Measurements from ENCODE around the gene RBPJ. TPM values are rescaled to one million over a fixed set of nuclear protein-coding genes. Genes with fewer than 3 reads are reported as not detected.

RBPJ gene
- total RNA-seq, 4 donors from 2014 or later, result 67.1 to 80.2 (median 76.5) TPM

DNA sequence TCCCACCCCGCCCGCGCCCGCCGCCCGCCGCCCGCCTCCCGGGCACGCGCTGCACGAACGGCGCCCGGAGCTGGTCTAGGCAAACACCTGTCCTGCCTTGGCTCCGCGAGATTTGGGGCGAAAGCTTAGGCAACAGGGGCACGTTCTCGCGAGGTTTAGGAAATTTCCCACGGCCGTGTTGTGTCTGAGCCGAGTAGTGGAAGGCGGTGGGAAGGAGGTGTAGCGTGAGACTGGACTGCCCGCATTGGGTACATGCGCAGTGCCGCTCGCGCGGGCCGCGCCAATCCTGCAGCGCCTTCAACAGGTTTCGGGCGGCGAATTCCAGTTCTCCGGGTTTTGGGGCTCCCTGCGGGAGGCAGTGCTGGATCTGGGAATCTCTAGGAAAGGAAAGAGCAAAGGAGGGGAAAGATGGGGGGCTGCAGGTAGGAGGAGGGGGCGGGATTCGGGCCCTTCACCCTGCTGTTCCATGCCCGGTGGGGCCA, 1.3 kb upstream of the RBPJ start:
- peaks cover 0 to 14% (median 0%) of the 10 kb centered on the region in 4 donors for H3K9me3 ChIP-seq
- H3K27me3 ChIP-seq, result no peaks in the 10 kb centered on the region
- DNase-seq (ENCODE audit: low spot score in 2 of 2), result peak; percentile 97
- 0 to 2% methylated on average over 26 to 39 of the region's 43 CpGs for WGBS, 2 donors
- TF ChIP-seq EP300 (IDR thresholded peaks at IDR 0.05) (peak; percentile 19 to 83), POLR2A (IDR thresholded peaks at IDR 0.05) (peak; percentile 46 to 83)
- TF ChIP-seq, protein P1, sequence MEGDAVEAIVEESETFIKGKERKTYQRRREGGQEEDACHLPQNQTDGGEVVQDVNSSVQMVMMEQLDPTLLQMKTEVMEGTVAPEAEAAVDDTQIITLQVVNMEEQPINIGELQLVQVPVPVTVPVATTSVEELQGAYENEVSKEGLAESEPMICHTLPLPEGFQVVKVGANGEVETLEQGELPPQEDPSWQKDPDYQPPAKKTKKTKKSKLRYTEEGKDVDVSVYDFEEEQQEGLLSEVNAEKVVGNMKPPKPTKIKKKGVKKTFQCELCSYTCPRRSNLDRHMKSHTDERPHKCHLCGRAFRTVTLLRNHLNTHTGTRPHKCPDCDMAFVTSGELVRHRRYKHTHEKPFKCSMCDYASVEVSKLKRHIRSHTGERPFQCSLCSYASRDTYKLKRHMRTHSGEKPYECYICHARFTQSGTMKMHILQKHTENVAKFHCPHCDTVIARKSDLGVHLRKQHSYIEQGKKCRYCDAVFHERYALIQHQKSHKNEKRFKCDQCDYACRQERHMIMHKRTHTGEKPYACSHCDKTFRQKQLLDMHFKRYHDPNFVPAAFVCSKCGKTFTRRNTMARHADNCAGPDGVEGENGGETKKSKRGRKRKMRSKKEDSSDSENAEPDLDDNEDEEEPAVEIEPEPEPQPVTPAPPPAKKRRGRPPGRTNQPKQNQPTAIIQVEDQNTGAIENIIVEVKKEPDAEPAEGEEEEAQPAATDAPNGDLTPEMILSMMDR (IDR thresholded peaks at IDR 0.05), result peak in 2 of 5 experiments; percentile 23 to 25
- H3K36me3 ChIP-seq, result no peaks in the 10 kb centered on the region
- peaks cover 0 to 32% (median 9%) of the 10 kb centered on the region in 4 donors for H3K4me1 ChIP-seq
- H3K27ac ChIP-seq, result peak overlapping the region; percentile 92 to 99 (median 96)
- peak overlapping the region; percentile 54 to 87 (median 71) for H3K4me3 ChIP-seq

DNA sequence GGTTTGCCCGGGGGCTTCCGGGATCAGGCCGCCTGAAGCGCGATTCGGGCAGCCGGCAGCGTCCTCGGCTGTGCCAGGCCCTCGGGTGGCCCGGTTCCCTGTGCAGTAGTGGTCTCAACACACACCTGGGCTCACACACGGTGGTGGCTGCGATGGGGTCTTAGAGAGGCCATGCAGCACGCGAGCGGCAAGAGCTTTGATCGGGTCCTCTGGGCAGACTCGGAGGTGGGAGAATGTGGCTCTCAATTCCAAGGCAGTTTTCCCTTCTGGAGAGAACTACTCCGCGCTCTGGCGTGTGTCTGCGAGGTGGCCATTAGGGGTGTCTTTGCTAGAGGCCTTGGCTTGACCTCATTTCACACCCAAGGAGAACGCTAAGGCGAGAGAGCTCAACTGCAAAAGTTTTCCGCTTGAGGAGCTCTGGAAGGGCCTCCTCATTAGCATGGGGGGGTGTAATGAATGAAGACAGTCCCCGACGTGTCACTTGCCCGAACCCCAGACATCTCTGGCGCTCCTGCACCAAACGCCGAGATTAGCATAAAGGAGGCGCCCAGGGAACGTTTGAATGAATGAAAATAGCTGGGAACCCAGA, 771 bp upstream of the RBPJ start:
- Histone ChIP-seq H3K9me3 (peaks cover 0 to 10% (median 0%) of the 10 kb centered on the region in 4 donors), H3K27me3 (no peaks in the 10 kb centered on the region), H3K4me1 (peaks cover 0 to 37% (median 10%) of the 10 kb centered on the region in 4 donors), H3K4me3 (peak overlapping the region; percentile 54 to 87 (median 71)), H3K36me3 (no peaks in the 10 kb centered on the region), H3K27ac (peak overlapping the region; percentile 92 to 99 (median 96))
- TF ChIP-seq, protein P1 (IDR thresholded peaks at IDR 0.05), result no peak
- no peak for TF ChIP-seq POLR2A (IDR thresholded peaks at IDR 0.05)
- no peak for TF ChIP-seq EP300 (IDR thresholded peaks at IDR 0.05)
- peak in 1 of 2 donors; percentile 24 for DNase-seq (ENCODE audit: low spot score in 2 of 2)
- 0% methylated on average over 16 to 27 of the region's 33 CpGs for WGBS, 2 donors

GRCh38 chr4:26321373-26322221, 783 bp downstream of the RBPJ start:
- H3K36me3 ChIP-seq, result no peaks in the 10 kb centered on the region
- H3K9me3 ChIP-seq, result no peaks in the 10 kb centered on the region
- H3K27me3 ChIP-seq, result no peaks in the 10 kb centered on the region
- peaks cover 0 to 47% (median 10%) of the 10 kb centered on the region in 4 donors for H3K4me1 ChIP-seq
- peak overlapping the region; percentile 66 to 99 (median 92) for H3K27ac ChIP-seq
- DNase-seq (ENCODE audit: low spot score in 2 of 2), result no peak
- no peak for TF ChIP-seq POLR2A (IDR thresholded peaks at IDR 0.05)
- TF ChIP-seq EP300 (IDR thresholded peaks at IDR 0.05), result no peak
- TF ChIP-seq, protein P1 (IDR thresholded peaks at IDR 0.05), result no peak
- peak overlapping the region; percentile 66 to 91 (median 78) for H3K4me3 ChIP-seq
- 1% methylated on average over 50 to 52 of the region's 52 CpGs for WGBS, 2 donors

DNA sequence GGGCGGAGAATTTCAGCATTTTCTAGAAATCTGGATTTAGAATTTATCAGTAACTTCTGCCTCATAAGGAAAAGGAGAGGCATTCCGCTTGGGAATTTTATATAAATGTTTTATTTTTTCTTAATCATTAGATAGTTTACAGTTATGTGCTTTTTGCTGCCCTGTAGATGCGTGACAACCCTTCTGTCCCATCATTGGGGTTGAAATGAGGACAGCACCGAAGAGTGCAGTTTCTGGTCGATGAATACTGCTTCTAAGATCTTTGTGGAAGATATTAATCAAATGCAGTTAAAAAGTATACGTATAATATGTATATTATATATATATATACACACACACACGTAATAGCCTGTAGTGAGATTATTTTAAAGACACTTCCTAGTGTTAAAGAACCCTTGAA, 1.5 kb downstream of the RBPJ start:
- TF ChIP-seq EP300 (IDR thresholded peaks at IDR 0.05), result no peak
- TF ChIP-seq POLR2A (IDR thresholded peaks at IDR 0.05), result no peak
- TF ChIP-seq, protein P1 (IDR thresholded peaks at IDR 0.05), result no peak
- H3K36me3 ChIP-seq, result no peaks in the 10 kb centered on the region
- H3K4me1 ChIP-seq, result peaks cover 0 to 52% (median 10%) of the 10 kb centered on the region in 4 donors

More for the DNA sequence above, 1.5 kb downstream of the RBPJ start:
- 33 to 35% methylated on average over 7 of the region's 7 CpGs for WGBS, 2 donors
- Histone ChIP-seq H3K27ac (peak overlapping the region in 3 of 4 donors; percentile 91 to 99 (median 92)), H3K9me3 (no peaks in the 10 kb centered on the region), H3K27me3 (no peaks in the 10 kb centered on the region), H3K4me3 (peak overlapping the region; percentile 66 to 91 (median 78))
- DNase-seq (ENCODE audit: low spot score in 2 of 2), result no peak

All from tibial nerve (tissue), 4 donors.